ENCODE measurements around the gene CHST8.
"Not testable (repeated sequence)": the region's sequence is repeated elsewhere in the genome, so short reads cannot be mapped to it uniquely, and the experiment has no call there.

Gene CHST8

DNA sequence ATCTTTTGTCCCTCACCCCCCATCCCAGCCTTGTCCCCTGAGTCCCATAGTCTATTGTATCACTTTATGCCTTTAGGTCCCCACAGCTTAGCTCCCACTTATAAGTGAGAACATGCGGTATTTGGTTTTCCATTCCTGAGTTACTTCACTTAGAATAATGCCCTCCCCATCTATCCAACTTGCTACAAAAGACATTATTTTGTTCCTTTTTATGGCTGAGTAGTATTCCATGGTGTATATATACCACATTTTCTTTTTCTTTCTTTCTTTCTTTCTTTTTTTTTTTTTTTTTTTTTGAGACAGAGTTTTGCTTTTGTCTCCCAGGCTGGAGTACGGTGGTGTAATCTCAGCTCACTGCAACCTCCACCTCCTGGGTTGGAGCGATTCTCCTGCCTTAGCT lies 73.8 kb downstream of the CHST8 start:
- DNase-seq = not testable (repeated sequence)

DNA sequence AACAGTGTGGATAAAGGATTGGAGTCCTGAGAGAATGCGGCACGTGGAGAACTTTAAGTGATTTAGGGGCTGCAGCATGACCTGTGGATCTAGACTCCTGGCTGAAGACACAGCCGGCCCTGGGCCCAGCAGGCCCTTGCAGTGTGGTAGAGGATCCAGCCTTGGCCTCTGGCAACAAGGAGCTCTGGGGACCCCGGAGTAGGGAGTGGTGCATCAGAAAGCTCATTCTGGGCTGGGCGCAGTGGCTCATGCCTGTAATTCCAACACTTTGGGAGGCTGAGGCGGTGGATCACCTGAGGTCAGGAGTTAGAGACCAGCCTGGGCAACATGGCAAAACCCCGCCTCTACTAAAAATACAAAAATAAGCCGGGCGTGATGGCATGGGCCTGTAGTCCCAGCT lies 76.0 kb downstream of the CHST8 start:
- DNase-seq = no peak

DNA sequence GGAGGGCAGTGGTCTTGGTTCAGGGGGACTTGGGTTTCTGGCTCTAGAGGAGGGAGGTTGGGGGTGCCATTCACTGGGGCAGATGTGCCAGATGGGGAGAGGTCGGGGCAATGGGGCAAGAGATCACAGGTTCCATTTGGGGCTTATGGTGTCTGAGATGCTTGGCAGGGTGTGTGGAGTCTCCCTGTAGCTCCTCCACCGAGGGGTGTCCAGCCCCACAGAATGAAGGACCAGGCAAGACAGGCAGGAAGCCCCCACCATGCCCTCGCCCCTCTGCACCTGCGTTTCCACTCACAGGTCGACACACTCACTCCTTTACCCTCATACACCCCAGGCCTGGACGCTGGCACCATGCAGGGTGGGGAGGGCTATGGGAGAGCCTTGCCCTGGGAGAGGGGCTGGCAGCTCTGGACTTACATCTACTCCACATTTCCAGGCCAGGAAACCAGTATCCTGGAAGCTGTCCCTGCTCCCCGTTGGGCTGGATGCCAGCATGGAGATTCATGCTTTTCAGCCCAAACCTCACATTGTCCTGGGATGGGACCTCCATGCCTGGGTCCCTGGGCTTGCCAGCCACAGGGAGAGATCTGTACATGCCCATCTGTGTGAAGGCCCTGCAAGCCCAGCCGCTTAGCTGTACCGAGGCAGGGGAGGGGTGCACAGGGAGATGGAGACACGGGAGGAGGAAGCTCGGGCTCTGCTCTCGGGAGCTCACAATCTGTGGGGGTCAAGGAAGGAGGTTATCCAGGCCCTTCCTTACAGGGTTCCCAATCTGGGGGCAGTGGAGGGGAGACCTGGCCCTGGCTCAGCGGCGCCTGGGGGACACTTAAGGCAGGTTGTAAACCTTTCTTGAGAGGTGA lies 77.1 kb downstream of the CHST8 start:
- no peak for DNase-seq

DNA sequence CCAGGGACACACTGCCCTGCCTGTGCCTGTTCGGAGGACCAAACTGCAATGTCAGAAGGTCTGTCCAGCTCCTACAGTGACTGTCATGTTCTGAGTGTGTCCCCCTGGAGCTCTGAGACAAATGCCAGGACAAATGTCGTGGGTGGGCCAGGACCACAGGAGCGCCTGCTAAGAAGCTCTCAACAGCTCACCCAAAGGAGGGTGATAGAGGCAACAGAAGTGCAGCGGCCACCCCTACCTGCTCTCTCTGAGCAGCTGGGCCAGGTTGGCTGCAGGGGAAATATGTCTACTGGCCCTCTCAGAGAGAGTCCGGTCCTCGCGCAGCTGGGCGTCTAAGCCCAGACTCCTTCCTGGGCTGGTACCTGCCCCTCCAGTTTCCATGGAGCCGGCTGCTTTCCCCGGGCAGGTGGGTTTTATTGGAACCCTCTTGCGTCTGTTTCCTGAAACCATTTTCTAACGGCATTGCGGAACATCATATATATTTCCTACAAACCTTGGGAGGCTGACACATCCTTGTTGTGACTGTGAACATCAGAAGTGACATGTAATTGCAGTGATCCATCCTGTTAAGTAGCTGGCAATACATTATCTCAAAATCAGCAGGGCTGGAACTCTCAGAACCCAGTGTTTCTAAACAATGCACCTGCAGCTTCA lies 78.1 kb downstream of the CHST8 start:
- no peak for DNase-seq

DNA sequence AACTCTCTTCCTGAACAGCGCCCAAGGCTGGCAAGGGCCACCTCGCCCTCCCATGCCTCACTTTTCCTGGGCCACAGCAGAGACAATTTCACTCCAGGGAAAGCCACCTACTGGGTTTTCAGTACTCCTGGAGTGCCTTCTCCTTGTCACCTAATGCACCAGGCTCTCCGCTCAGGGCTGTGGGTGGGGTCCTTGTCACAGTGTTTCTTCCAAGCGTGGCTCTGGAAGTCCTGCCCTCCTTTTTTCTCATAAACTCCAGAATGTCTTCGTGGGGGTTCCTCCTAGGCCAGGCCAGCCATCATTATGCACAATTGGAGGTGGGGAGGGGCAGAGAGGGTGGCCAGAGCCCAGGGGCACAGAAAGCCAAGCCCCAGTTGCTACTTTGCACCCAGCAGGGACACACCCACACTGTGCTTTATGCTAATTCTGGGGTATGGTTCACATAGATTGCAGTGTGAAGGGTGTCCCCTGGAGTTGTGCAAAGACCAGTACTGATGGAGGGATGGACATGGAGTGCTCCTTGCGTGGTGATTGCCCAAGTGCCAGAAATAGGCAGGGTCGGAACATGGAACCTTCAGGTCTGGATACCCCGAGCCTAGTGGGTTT lies 78.8 kb downstream of the CHST8 start:
- no peak for DNase-seq

DNA sequence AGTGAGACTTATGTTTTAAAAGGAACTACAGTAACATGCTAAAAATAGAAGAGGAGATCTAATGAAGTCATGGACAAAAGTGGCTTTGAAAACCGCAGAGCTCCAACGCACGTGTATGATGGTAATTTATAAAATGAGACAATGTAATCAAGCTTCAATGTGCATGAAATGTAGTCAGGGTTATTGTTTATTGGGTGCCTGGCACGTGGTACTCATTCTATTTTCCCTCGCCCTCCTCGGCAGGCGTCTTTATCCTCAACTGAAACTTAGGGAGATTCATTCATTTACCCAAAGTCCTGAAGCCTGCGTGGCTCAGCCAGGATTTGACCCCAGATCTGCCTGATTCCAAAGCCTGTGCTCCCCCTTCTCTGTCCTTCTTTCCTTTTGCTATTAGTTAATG lies 79.8 kb downstream of the CHST8 start:
- no peak for DNase-seq

DNA sequence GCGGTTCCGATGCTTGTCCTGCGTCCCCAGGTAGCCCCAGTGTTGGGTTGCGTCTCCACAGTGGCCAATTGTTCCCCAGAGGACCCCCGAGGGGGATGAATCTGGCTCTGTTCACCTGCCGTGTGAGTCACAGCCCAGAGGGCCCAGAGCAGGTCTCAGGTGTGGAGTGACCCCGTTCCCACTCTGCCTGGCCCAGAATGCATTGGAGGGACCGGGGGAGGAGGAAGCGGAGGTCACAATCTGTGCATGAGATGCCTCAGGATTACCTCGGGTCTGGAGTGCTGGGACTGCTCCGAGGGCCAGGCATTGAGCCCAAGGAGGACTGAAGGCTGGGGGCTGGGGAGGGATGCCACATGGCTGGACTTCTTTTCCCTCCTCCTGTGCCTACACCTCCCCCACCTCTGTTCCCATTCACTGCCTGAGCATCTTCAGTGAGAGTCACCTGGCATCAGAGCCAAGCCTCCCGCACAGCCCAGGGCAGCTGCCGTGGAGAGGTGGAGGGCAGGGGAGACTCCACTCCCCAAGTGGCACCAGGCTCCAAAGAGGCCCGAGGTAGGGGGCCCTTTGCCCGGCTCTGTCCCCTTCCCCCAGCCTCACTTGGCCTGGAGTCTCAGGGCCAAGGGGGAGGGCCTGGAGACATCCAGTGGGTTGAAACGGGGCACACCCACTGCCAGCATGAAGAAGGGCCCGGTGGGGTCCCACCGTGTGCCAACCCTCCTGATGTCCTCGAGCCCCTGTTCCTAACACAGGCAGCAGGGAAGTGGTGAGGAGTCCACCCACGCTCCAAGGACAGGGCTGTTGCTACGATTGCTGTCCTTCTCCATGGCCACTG lies 81.1 kb downstream of the CHST8 start:
- DNase-seq = no peak

DNA sequence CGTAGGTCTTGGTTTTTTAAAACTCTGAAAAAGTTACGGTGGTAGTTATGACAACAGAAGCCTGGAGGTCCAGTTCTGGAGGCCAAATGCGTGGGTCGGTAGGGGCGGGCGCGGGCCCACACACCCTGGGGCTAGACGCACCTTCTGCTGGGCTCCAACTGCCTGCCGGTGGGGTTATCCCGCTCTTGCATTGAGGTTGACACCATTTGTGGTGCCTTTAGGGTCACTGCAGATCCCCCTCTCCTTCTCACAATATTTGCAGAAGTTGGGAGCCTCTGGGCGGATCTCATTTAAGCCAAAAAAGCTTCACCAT lies 81.6 kb downstream of the CHST8 start:
- no peak for DNase-seq

DNA sequence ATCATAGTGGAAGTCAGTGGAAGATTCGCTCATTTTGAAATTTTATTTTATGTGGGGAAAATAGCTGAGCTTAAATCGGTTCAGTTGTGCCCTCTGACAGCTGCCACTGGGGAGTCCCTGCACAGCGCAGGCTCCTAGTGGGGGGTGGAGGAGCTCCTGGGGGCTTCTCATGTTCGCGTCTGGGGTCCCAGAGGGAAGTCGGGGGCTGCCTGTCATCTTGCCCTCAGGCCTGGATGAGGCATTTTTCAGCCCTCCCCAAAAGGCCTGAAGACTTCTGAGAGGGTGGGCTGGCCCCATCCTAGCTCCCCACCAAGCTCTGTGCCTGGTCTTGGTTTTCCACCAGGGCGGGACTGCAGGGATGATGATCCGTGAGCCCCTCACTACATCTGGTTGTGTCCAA lies 82.1 kb downstream of the CHST8 start:
- DNase-seq = no peak

DNA sequence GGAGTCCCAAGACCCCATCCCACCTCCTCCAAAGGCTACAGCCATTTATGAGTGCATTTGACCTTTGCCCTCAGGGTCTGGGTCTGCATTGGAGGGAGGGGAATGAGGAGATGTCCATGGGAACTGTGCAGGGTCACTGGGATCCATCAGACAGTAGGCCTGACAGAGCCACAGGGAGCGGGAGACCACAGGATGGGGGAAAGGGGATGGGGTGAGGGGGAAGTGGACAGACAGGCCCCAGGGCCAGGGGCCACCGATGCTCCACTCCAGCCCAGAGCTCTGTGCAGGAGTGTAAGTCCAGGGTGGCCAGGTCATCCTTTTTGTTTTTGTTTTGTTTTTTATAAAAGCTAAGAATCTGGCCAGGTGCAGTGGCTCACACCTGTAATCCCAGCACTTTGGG lies 82.5 kb downstream of the CHST8 start:
- no peak for DNase-seq

DNA sequence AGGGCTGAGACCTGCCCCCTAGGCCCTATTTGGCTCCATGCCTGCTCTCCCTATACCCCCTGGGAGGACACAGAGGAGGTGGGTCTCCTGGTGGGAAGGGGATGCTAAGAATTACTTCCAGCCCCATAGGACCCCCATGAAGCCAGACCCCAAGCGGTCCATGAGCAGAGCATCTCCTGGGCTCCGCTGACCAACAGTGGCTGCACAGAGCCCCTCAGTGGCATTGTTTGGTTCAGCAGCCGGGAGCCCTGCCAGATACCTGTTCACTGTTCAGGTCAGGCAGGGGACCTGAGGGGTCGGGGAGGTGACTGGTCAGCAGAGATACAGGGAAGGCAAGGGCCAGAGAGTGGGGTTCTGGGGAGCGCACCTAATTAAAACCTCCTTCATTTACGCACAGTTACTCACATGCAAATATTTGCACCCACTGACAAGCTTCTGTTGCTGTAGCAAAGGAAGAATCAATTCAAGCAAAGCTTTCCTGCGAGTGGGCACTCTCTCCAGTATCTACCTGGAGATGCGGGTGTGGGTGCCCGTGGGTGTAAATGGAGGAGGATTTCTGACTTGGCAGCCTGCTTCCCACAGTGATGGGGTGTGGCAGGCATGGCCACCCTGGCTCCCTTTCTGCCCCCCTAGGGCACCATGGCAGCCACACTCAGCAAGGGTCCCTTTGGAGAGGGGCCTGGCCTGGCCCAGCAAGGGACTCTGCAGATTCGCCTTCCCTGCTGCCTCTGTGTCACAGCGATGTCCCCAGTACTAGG lies 83.5 kb downstream of the CHST8 start:
- no peak for DNase-seq

DNA sequence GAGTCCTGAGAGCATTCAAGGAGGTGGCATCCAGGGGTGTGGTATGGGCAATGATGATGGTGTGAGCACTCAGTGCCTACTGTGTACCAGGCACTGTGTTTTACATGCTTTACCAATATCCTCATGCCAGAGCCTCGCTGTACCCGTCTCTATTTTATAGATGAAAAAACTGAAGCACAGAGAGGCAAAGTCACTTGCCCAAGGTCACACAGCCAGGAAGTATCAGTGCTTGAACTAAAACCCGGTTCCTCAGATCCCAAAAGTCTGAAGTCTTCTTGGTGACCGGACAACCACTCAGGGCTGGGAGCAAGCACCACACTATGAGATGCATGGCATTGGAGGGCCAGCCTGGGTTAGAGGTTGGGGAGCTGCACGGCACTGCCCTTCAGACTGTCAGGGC lies 84.1 kb downstream of the CHST8 start:
- DNase-seq = no peak

DNA sequence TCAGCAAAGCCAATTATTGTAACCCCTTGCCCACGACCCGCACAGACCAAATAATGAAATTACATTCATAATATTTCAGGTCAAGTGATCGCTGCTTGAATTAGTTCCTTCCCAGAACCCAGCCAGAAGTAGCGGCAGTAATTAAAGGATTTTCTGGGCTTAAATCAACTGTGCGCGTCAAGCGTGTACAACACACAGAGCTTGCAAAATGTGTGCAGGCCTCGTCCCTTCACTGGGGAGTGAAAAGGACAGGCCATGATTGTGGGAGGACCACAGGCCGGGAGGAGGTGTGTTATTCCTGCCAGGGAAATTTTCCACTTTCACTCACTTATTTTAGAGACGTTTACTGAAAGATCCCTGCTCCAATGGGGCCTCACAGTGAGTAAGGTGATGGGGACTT lies 84.9 kb downstream of the CHST8 start:
- no peak for DNase-seq

DNA sequence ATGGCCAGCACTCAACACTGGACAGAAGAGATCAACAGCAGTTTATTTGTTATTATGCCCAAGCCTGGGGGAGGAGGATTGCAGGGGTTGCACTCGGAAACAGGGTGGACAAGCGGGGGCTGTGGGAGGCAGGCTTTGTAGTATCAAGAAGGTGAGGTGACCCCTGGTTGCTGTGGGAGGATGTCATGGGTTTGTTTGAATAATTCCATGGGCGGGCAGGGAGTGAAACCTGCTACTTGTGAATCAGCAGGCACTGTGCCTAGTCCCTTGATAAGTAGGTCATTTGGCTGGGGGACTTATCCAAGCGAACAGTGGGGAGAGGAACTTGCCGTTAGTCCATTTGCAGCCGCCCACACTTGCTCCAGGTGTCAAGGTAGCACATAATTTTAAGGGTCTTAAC lies 90.5 kb downstream of the CHST8 start:
- DNase-seq = no peak

DNA sequence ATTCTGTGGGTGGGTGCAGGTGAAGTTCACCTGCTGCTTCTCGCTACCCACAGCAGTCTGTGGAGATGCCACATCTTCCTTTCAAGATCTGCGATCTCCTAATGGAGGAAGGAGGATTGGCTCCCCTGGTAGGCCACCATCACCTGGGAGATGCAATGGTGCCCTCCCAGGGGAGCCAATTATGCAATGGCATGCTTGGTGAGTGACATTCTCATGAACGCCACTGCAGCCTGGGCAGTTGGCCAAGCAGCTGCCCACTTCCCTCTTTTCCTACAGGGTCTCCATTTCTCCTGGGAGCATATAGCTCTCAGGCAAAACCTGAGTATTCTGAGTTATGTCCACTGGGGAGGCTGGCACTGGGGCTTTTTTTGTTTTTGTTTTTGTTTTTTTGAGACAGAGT lies 91.4 kb downstream of the CHST8 start:
- no peak for DNase-seq

DNA sequence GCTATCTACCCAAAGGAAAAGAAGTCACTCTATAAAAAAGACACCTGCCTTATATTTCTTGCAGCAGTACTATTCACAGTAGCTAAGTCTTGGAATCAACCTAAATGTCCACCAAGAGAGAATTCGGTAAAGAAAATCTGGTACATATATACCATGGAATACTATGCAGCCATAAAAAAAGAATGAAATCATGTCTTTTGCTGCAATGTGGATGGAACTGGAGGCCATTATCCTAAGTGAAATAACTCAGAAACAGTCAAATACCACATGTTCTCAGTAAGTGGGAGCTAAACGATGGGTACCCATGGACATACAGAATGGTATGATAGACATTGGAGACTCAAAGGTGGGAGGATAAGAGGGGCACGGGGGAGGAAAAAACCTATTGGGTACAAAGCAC lies 92.4 kb downstream of the CHST8 start:
- no peak for DNase-seq

DNA sequence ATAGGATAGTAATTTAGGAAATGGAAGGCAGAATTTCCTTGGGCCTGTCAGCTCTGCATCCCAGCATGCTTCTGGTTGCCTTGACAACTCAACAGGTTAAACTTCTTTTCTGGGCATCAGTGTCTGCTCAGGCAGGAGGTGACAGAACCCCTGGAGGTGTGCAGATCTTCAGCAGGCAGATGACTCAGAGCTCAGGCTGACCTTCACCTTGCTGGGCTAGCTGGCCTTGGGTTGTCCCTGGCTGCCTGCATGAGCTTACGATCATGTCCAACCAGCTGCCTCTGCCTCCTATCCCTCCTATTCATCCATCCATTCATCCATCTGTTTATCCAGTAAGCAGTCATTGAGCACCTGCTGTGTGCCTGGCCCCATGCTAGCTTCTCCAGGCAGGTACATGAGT lies 93.7 kb downstream of the CHST8 start:
- no peak for DNase-seq

DNA sequence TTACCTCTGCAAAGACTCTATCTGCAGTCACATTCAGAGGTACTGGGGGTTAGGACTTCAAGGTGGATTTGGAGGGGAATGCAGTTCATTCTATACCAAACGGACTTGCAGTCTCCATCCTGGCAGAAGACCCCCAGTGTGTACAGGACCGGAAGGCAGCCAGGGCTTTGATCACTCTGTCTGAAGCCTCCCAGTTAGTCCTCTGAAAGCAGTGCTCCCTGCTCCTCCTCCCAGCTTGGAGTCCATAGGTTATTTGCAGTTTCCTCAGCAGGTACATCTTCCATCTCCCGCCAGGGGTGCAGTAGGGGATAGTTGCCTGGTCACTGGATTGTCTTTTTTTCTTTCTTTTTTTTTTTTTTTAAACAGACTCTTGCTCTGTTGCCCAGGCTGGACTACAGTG lies 96.1 kb downstream of the CHST8 start:
- DNase-seq = no peak

DNA sequence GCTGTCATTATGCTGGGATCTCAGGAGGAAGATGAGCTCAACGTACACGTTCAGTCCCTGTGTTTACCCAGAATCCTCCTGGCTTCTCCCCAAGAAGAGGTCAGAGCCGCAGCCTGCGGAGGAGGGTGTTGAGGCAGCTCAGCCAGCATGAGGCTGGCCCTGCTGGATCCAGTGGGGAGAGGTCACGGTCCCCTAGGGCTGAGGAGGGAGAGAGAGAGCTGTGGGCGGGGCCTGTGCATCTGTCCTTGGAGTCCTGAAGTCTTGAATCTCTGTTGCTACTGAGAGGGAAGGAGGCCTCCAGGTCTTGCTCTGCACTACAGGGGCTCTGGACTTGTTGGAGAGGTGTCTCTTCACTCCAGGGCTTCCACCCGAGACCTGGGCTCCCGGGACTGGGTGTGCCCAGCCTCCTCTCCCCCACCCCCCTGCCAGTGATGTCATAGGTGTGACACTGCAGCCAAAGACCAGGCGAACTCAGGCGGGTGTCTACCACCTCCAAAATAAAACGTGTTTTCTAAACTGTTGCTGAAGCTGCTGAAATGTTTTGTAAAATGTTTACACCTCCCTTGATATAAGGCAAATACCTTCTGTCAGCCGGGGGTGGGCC lies 97.0 kb downstream of the CHST8 start:
- DNase-seq = no peak

DNA sequence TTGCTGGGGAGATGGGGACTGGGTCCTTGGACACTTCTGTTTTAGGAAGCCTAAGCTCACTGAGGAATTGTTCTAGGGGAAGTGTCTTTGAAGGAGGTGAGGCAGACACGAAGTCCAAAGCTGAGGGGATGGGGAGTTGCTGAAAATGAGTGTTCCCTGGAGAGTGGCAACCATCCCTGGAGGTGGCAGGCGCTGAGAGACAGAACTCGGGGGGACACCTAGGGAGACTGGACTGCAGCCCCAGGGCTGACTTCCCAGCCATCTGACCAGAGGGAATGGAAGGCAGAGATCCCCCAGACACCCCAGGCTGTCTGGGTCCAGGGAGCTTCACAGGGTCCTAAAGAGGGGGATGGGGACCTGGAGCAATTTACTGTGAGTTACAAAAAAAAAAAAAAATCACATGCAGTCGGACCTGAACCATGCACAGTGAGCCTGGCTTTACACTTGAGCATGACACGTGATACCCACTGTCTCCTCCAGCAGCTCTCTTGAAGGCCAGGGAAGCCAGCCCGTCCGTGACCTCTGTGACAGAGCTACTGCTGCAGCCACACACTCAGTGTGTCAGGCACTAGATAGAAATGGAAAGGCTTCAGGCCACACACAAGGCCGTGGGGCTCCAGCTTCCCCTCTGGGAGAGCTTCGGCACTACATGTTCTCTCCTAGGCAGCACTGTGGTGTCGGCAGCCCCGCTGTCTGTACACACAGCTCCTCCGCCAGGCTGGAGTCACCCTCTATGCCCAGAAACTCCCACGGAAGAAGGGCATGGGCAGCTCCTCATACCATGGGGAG lies 97.8 kb downstream of the CHST8 start:
- DNase-seq = no peak

DNA sequence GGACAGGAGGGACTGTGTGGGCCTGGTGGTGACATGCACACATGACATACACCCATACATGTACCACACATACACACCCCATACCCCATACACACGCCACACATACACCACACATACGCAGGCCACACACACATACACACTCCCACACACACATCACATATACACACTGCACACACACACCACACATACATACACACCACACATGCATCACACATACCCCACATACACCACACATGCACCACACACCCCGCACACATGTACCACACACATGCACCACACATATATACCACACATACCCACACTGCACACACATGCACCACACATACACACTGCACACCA lies 98.4 kb downstream of the CHST8 start:
- DNase-seq = no peak
